ENCODE data around the gene KLRF2.

KLRF2 gene

DNA sequence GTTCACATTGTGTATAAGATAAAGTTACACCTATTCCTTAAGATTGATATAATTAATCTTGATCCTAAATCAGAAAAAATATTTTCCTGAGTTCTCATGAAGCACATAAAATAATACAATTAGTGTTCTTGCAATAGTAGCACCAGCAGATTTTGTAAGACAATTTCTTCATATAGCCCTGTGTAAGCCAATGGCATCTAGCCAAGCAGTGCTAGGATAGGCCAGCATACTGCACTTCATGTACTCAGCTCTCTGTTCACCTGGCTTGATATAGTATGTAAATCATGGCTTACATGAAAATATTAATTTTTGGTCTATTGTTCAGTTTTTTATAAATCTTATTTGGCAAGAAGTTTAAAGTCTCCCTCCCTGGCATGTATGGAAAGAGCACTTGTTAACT is 1.9 kb downstream of the KLRF2 start:
- no peak for DNase-seq (ENCODE audit: low read depth in 1 of 2, low spot score in 1 of 2)

DNA sequence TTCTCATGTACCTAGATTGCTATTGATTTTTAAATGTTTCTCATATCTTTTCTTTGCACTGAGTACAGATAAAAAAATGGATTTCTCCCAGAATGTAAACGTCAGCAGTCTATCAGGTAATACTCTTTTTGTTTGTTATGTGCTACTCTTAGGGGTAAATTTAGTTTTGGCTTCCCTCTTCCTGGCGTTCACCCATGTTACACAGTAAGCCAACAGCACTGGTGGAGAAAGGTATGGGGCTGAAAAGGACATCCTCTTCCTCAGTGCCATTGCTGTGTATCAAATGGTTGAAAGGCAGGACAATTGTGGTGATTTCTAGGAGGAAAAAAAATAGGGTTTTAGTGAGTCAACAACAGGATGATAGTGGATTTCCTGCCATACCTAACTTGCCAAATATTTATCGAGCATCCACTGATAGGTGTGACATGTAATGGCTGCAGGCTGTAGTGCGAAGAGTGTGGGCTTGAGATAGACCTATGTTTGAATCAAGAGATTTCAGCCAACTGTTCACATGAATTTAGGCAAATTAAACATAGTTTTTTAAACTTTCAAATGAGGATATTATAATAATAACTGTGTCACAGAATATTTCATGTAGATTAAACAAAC is 7.5 kb downstream of the KLRF2 start:
- DNase-seq (ENCODE audit: low read depth in 1 of 2, low spot score in 1 of 2): no peak

DNA sequence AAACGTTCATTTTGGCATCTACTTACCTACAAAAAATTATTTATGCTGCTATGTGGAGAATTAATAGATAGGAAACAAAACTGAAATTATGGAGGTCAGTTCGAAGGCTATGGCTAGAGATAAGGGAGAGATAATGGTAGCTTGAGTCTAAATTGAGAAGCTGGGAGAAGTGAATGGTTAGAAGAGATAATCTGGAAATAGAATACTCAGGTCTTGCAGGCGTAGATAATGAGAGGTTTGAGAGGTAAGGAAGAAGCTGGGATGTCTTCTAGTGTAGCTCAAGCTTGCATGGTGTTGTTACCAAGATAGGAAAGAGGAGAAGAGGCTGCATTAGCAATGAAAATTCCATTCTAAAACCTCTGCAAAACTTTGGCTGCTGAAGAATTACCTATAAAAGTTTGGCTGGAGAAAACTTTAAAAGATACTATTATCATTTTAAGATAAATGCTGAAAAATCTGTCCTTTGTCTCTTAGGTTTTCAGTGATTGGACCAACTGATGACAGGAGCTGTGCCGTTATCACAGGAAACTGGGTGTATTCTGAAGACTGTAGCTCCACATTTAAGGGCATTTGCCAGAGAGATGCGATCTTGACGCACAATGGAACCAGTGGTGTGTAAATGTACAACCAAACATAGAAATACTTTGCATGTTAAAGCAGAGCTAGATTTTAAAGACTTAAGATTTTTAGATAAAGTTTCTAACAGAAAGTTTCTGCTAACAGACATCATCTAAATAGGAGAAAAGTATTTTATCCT is 14.1 kb downstream of the KLRF2 start:
- no peak for DNase-seq (ENCODE audit: low read depth in 1 of 2, low spot score in 1 of 2)

DNA sequence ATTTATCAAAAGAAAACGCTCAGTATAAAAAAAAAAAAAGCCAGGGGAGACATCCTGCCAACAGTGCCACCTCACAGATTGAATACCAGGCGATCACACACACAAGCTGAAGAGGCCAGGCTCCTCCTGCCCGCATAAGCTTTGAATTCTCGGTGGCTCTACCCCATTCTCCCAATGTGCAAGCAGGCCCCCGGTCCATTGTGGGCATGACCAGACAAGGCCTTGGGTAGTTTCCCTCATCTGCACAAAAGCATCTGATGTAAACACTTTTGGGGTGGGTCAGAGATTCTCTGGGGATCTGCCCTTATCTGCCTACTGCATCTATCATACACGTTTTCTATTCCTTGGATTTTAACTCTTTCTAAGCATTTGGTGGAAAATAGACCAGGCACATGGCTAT is 16.2 kb downstream of the KLRF2 start:
- no peak for DNase-seq (ENCODE audit: low read depth in 1 of 2, low spot score in 1 of 2)

DNA sequence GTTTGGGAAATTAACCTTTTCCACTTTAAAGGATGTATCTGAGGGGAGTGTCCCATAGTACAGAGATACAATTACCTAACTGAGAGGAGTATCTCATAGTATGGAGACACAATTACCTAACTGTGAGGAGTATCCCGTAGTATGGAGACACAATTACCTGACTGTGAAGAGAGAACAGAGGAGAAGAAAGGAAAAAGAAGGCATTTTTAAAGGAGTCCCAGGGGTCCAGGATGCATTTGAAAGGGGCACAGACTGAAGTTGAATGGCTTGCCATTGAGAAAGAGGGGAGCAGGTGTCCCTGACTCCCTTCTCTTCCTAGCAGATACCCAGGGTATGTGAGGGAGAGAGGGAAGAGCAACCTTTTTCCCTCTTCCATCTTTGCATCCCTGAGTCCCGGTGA is 17.9 kb downstream of the KLRF2 start:
- DNase-seq (ENCODE audit: low read depth in 1 of 2, low spot score in 1 of 2): no peak

DNA sequence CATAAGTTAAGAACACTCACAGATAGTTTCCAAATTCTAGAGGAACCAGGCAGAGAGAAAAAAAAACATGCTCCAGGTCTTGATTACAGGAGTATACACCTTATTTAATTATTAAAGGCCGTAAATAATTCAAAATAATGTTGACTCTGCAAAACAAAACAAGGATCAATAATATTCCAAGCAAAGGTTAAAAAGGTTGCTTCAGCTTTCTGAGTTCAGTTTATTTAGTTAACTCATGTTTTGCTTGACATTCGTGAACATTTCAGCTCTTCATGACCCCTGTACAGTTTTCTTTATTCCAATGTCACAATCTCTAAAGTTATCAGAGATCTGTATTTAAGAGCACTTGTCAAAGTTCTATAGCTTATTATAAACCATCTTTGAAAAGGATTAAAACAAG is 19.6 kb downstream of the KLRF2 start:
- no peak for DNase-seq (ENCODE audit: low read depth in 1 of 2, low spot score in 1 of 2)

DNA sequence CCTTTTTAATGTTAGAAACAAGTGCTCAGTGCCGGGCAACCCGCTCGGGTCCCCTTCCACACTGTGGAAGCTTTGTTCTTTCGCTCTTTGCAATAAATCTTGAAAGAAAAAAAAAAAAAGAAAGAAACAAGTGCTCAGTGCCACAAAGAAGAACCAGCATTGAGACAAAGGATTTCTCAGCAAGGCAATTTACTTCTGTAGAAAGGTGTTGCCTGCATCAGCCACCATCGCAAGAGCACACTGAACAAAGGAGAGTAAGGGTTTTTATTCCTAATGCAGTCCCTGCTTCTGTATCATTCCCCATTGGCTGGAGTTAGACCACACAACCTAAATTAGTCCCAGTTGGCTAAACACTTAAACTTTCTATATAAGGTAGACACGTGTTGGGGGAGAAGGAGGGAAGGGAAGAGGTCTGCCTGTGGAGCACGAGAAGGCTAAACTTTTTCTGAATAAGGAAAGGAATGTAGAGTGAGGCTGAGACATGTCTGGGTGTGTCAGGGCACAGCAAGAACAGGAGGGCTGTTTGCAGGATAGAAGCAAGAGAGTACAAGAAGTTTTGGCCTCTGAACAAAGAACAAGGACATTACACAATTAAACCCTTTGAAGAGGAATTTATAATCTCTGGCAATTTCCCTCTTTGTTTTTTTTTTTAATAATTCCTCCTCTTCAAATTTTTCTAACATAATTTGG is 21.4 kb downstream of the KLRF2 start:
- DNase-seq (ENCODE audit: low read depth in 1 of 2, low spot score in 1 of 2): no peak

DNA sequence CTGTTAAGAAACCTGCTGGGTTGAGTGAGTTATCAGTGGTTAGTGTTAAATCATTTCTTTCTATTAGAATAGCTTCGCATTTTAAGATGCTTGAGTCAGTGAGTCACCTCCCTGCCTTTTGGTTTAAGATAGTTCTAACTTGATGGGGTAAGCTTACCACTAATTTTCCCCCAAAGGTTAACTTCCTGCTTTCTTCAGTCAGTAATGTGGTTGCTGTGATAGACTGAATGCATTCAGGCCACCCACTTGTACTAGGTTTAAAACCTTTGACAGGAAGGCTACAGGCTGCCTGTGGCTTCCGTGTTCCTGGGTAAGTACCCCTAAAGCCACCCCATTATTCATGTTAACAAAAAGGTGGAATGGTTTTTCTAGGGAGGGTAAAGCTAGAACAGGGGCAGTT is 25.6 kb downstream of the KLRF2 start:
- peak in 1 of 2 donors; percentile 29 for DNase-seq (ENCODE audit: low read depth in 1 of 2, low spot score in 1 of 2)

DNA sequence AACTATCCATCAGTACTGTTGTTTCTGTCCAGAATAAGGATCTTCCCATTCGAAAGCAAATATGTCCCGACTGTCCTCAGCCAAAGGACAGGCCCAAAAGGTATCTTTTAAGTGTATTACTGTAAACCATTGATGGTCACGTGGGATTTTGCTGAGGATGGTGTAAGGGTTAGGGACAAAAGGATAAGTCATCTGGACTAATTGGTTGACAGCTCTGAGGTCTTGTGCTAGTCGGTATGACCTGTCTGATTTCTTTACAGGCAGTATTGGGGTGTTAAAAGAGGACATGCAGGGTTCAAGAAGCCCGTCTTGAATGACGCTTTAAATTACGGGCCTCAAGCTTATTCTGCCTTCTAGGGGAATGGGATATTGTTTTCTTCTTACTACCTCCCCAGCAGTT is 26.5 kb downstream of the KLRF2 start:
- DNase-seq (ENCODE audit: low read depth in 1 of 2, low spot score in 1 of 2): no peak

DNA sequence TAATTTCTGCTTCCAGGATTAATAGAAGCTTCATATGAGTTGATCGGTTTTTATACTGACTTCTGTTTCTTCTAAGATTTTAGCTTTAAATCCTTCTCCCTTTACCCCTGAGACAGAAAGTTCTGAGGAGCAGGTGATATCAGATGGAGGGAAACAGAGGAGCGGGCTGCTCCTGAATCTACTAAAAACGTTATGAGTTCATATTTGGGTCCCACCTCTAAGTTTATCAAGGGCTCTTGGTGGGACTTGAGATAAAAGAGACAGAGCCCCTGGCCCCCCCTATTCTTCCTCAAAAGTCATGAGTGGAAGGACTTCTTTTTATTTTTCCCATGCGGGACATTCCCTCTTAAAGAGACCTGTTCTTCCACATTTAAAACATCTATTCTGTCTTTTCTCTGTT is 27.1 kb downstream of the KLRF2 start:
- DNase-seq (ENCODE audit: low read depth in 1 of 2, low spot score in 1 of 2): no peak

DNA sequence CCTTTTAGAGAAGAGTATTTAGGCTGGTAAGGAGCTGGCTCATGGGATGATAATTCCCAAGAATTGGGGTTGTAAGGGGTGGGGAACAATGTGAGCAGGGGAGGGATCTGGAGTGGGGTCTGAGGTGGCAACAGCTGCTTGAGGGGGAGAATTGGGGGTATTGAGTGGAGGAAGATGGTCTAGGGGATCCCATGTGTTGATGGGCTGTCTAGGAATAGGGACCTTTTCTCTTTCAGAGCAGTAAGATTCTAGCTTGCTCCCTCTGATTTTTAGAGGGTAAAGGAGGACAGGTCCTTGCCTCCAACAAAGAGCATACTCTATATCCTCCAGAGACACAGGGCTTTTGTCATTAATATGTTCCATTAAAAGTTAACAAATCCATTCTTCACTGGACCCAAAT is 28.4 kb downstream of the KLRF2 start:
- DNase-seq (ENCODE audit: low read depth in 1 of 2, low spot score in 1 of 2): no peak

DNA sequence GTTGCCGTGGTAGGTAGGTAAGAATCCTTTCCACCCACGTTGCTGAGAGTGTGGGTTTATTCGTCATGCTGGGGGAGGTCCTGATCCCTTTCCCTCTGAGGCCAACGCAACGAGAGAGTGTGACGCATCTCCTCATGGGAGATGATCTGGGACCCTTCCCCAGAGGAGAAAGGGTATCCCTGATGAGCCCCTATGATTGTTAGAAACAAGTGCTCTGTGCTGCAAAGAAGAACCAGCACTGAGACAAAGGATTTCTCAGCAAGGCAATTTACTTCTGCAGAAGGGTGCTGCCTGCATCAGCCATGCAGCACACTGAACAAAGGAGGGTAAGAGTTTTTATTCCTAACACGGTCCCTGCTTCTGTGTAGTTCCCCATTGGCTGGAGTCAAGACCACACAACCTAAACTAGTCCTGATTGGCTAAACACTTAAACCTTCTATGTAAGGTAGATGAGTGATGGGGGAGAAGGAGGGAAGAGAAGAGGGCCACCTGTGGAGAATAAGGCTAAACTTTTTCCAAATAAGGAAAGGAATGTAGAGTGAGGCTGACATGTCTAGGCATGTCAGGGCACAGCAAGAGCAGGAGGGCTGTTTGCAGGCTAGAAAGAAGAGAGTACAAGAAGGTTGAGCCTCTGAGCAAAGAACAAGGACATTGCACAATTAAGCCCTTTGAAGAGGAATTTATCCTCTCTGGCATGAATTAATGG is 29.6 kb downstream of the KLRF2 start:
- DNase-seq (ENCODE audit: low read depth in 1 of 2, low spot score in 1 of 2): no peak

DNA sequence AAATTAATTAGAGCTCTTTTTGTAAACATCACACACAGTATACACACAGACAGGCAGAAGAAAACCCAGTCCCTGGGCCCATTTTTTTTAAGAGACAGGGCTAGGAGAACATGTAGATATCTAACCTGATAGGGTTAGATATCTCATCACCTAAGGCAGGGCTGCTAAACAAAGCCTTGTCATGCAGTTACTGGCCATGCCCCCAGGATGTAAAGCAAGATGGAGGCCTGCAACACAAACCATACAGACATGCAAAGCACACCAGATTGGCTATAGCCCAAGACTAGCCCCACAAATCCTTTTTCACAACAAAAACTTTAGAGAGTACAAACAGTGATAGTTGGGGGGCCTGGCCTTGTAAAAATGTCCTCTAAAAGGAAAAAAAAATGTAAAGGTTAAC is 30.4 kb downstream of the KLRF2 start:
- no peak for DNase-seq (ENCODE audit: low read depth in 1 of 2, low spot score in 1 of 2)

DNA sequence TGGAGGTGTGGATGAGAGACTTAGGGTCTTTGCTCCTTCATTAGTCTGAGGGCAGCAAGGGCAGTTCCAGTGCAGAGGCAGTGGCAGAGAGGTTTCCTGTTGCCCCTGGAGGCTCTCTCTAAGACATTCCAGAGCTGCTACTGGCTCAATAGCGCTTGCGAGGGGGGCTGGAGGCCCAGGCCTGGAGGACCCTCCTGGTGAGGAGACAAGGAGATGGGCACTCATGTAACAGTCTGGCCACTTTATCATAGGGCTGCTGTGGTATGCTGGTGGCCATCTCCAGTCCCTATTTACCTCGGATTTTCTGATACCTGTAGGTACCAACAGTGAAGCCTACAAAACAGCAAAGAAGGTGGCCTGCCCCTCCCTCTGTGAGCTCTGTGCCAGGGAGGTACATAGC is 38.2 kb downstream of the KLRF2 start:
- DNase-seq (ENCODE audit: low read depth in 1 of 2, low spot score in 1 of 2): no peak

DNA sequence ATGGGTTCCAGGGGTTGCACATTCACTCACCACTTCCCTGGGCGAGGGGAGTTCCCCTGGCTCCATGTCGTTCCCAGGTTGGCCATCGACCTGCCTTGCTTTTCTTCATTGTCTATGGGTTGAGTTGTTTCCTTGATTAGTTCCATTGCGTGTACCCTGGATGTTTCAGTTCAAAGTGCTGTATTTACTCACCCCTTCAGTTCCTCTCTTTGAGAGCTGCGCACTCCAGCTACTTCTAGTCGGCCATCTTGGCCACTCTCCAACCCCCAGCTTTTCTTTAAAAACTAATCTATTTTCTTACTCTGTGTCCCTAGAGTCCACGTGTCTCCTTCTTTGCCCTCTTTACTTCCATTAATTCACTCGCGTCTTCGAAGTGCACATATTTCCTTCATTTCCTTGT is 39.2 kb downstream of the KLRF2 start:
- DNase-seq (ENCODE audit: low read depth in 1 of 2, low spot score in 1 of 2): no peak

DNA sequence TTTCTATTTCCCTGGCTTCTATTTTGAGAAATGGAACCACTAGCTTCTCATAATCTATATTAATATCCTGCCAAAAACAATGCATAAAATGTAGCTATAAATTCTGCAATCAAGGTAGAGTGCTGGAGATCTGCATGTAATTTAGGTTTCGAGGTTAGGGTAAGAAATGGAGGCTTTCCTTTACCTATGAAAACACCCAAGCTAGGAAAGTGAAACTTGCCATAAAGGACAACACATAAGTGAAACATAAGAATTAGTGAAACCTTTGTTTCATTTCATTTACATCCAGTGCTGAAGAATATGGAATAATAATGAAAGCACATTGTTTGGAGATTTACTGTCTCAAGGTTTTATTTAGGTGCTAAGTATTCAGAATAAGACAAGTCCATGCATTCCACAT is 41.1 kb downstream of the KLRF2 start:
- no peak for DNase-seq (ENCODE audit: low read depth in 1 of 2, low spot score in 1 of 2)

DNA sequence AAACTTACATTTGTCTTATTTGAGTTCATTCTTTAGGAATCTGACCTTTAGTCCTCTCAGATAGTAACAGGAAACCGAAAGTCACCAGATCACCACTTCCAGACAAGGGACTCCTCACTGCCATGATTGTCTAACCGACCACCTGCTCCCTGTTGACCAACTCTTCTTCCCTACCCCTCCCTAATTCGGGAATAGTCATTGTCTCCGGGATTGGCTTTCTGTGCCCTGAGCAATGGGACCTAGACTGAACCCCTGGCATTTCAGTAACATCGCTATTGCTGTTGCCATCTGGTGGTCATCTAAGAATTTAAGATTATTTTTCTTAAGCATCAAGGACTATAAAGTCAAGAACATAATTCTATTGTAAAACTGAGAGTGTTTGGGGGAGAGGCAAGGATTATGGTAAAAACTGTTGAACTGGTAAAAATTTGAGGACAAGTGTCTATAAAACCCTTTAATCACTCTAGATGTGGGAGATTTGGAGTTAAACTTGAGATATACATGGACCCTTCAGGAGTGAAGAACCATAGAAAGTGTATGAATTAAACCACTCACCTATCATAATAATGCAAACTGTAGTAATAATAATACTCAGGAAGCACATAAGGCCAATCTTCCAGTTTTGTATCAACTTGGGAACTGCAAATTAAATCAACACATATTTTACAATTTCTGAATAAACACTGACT is 44.6 kb downstream of the KLRF2 start:
- DNase-seq (ENCODE audit: low read depth in 1 of 2, low spot score in 1 of 2): peak in 1 of 2 donors; percentile 11

DNA sequence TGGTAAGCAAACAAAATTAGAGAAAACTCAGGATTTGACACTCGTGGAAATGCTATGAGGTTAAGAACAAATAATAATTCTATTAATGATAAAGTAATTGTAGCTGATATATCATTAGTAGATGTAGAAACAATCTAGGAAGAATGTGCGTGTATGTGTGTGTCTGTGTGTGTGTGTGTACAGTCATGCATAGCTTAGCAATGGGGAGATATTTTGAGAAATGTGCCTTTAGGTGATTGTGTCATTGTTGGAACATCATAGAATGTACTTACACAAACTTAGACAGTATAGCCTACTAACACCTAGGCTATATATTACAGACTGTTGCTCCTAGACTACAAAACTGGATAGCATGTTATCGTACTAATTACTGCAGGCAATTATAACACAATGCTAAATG is 45.6 kb downstream of the KLRF2 start:
- DNase-seq (ENCODE audit: low read depth in 1 of 2, low spot score in 1 of 2): no peak

DNA sequence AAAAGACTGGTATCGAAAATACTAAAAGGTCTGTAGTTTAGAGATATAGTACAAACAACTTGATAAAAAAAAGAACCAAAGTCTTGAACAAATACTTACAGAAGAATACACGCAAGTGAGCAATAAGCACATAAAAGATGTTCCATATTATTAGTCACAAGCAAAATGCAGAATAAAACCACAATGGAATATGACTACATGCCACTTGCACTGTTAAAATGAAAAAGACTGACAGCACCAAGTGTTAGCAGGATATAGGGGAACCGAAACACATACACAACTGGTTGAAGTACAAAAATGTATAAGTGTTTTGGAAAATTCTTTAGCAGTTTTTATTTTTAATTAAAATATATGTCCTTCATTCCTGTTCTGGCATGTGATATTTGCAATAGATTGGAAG is 47.3 kb downstream of the KLRF2 start:
- DNase-seq (ENCODE audit: low read depth in 1 of 2, low spot score in 1 of 2): no peak

DNA sequence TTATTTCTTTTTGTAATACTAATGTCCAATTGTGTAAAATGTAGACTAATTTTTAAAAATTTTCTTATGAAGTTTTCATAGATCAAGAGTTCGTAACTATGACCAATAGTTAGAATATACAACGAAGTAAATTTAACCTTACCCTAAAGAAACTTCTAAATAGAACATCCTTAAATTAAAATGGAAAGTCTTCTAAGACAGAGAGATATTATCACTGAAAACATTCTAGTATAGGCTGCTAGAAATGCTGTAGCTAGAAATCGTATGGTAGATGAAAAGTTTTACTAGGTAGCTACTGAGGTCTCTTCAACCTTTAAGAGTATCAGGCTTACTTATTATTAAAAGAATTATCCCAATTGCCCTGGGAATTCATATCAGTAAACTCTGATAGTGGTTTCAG is 50.0 kb downstream of the KLRF2 start:
- DNase-seq (ENCODE audit: low read depth in 1 of 2, low spot score in 1 of 2): no peak

DNA sequence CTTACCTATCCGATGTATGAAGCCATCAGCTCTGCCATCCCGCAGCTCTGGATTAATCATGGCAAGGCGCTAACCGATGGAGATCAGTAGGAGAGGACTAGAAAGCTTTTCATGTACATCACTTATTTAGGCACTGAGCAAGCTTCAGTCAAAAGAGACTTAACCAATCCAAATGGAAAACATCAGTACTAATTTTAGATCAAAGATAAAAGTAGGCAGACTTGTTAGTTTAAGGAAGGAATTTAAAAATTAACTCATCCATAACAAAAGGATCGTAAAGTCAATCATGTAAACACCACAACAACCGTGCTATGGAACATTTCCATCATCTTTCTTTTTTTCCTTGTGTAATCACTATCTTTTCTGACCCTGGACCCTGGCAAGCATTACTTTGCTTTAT is 51.0 kb downstream of the KLRF2 start, which contains the start of gene CLEC2A:
TSS of gene CLEC2A (minus strand) at position 101 of the 400 bp plus-strand sequence. CDS start at position 60, 41 bp downstream.
- DNase-seq (ENCODE audit: low read depth in 1 of 2, low spot score in 1 of 2): no peak

All from activated CD4-positive, alpha-beta T cell treated with anti-CD3 and anti-CD28 coated beads, Interleukin-2, amount 50 U/mL, for 24 hours (primary cell).